Activated CD8-positive, alpha-beta memory T cell treated with anti-CD3 and anti-CD28 coated beads, Interleukin-2, amount 10 ng/mL, durations not matched to agents 7 days and 5 days (primary cell): Measurements from ENCODE around the gene CMSS1. TPM values are rescaled to one million over a fixed set of nuclear protein-coding genes. Genes with fewer than 3 reads are reported as not detected.

ENCODE experiments used
- ATAC-seq: fragments of 150-1000 bp; cut with Tn5 transposase; one replicate; pipeline ENCODE4 v1.10.0; 2021; ENCODE audit warnings: moderate library complexity
- CTCF ChIA-PET: fragments of 350-600 bp; sonication (Branson Sonifier 250); formaldehyde crosslinking; loops from one replicate; lab custom pipeline; 2021; ENCODE audit warnings: antibody characterized with exemption; lab: Charles Lee
- DNase-seq: peaks from one replicate; pipeline ENCODE4 v3.0.0-alpha.2; 2020
- H3K27ac Mint-ChIP-seq: one replicate; pipeline ENCODE4 v1.8.0; 2021; ENCODE audit warnings: mild to moderate bottlenecking, mixed read lengths
- H3K27me3 Mint-ChIP-seq: one replicate; pipeline ENCODE4 v1.8.0; 2021; ENCODE audit warnings: mixed read lengths
- H3K36me3 Mint-ChIP-seq: one replicate; pipeline ENCODE4 v1.8.0; 2021; ENCODE audit warnings: mild to moderate bottlenecking, mixed read lengths
- H3K4me1 Mint-ChIP-seq: one replicate; pipeline ENCODE4 v1.8.0; 2021; ENCODE audit warnings: mixed read lengths
- H3K4me3 Mint-ChIP-seq: one replicate; pipeline ENCODE4 v1.8.0; 2021; ENCODE audit warnings: mild to moderate bottlenecking, moderate library complexity, mixed read lengths
- H3K9me3 Mint-ChIP-seq: one replicate; pipeline ENCODE4 v1.8.0; 2022; ENCODE audit warnings: low read depth, mixed read lengths
- total RNA-seq, 2 experiments: library from RNA; stranded (reverse); gene quantifications; one replicate each; pipeline ENCODE4 v1.2.3, GENCODE V29; 2021

CMSS1 gene
- total RNA-seq, 2 experiments from 2014 or later, result 57.2 to 57.5 TPM

GRCh38 chr3:100005665-100006393 lies 188.2 kb downstream of the CMSS1 start:
- Mint-ChIP-seq H3K27me3 (no peaks in the 10 kb centered on the region), H3K9me3 (no peaks in the 10 kb centered on the region), H3K4me3 (no peak overlapping the region), H3K4me1 (peaks cover 18% of the 10 kb centered on the region), H3K27ac (no peak overlapping the region), H3K36me3 (peaks cover 4% of the 10 kb centered on the region)
- no peak for ATAC-seq
- DNase-seq, result no peak
- CTCF ChIA-PET, result interaction anchor here (1.3 kb wide), 1 partner anchor 248 kb away, joined by 5 read pairs; no protein-coding TSS in a partner anchor

DNA sequence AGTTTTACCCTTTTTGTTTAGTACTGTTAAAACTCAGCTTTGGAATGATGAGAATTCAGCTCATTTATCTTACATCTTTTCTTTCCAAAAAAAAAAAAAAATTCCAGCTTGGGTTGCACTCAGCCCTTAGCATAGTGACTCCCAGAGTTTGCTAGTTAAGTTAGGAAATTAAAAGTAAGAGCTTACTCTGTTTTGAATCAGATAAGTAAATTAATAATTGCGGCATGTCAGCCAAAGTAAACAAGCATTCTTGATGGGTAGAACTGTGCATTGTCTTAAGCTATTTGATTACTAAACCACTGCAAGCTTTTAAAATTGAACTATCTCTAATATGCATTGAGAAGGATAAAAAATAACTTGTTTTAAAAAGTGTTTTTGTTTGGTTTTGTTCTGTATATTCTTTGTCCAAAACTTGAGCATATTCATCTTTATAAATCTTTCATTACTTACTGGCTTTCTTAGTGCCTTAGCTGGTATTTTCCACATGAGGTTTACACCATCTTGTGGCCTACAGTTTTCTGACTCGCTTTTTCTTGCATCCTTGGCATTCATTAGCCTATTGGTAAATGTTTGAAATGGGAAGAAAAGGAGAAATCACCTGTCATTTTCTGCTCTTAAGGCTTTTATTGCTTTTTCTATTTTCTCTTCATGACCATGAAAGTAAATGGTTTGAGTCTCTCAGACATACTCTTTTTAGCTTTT lies 189.1 kb downstream of the CMSS1 start:
- Mint-ChIP-seq H3K4me1 (peaks cover 18% of the 10 kb centered on the region), H3K4me3 (no peak overlapping the region), H3K36me3 (peaks cover 6% of the 10 kb centered on the region), H3K9me3 (no peaks in the 10 kb centered on the region), H3K27ac (no peak overlapping the region), H3K27me3 (no peaks in the 10 kb centered on the region)
- DNase-seq (no peak), ATAC-seq (no peak)
- CTCF ChIA-PET, result interaction anchor here (0.9 to 1.3 kb wide), 2 partner anchors 175 to 247 kb away, joined by 3 to 5 read pairs; no protein-coding TSS in a partner anchor

DNA sequence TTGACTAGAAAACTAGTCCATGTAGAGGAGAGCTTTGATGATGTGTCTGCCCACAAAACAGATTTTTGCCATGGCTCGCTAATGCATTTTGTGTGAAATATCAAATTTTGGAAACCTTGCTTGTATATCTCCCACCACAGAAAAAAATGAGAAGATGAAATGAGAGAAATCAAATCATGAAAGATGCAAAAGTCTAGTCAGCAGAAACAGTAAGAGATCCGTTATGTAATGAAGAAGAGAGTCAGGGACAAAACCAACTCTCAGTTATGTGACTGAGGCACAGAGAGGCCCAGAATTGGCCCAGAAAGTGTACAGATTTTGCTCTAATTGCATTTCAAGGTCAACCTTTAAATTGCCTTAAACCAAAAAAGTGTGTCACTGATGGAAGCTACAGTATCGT lies 189.7 kb downstream of the CMSS1 start:
- CTCF ChIA-PET, result interaction anchor here (0.9 to 1.3 kb wide), 2 partner anchors 175 to 247 kb away, joined by 3 to 5 read pairs; no protein-coding TSS in a partner anchor
- Mint-ChIP-seq H3K4me3 (no peak overlapping the region), H3K27me3 (no peaks in the 10 kb centered on the region), H3K9me3 (no peaks in the 10 kb centered on the region), H3K4me1 (peaks cover 18% of the 10 kb centered on the region), H3K27ac (no peak overlapping the region), H3K36me3 (peaks cover 6% of the 10 kb centered on the region)
- no peak for DNase-seq
- ATAC-seq, result no peak

GRCh38 chr3:100008081-100008698 lies 190.5 kb downstream of the CMSS1 start:
- ATAC-seq, result no peak
- Mint-ChIP-seq H3K27ac (no peak overlapping the region), H3K36me3 (peaks cover 6% of the 10 kb centered on the region)

GRCh38 chr3:100009276-100010086 lies 191.8 kb downstream of the CMSS1 start:
- CTCF ChIA-PET, result interaction anchor here (0.9 kb wide), 1 partner anchor 65 kb away, joined by 3 read pairs; no protein-coding TSS in a partner anchor
- ATAC-seq, result no peak
- H3K9me3 Mint-ChIP-seq, result no peaks in the 10 kb centered on the region

More at GRCh38 chr3:100008081-100008698, 190.5 kb downstream of the CMSS1 start:
- DNase-seq, result no peak
- Mint-ChIP-seq H3K9me3 (no peaks in the 10 kb centered on the region), H3K4me1 (peaks cover 15% of the 10 kb centered on the region), H3K27me3 (no peaks in the 10 kb centered on the region), H3K4me3 (no peak overlapping the region)
- CTCF ChIA-PET, result no interaction called here

DNA sequence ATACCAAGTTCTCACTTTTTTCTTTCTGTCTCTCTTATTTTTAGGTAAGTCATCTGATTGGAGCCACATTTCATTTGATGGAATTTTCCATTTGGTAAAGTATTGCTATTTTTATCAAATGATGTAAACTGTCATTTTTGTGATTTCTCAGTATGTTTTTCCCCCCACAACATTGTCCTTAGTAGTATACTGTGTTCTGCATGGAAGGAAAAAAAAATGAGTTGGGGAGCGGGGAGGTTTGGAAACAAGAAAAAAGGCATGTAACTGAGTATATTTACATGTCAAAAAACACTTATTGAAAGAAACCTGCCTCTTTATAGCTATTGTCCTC lies 192.4 kb downstream of the CMSS1 start:
- peaks cover 2% of the 10 kb centered on the region for H3K9me3 Mint-ChIP-seq
- no peak for ATAC-seq
- no peaks in the 10 kb centered on the region for H3K27me3 Mint-ChIP-seq
- no peak overlapping the region for H3K27ac Mint-ChIP-seq
- CTCF ChIA-PET, result no interaction called here
- DNase-seq, result no peak
- peaks cover 9% of the 10 kb centered on the region for H3K4me1 Mint-ChIP-seq
- peaks cover 15% of the 10 kb centered on the region for H3K36me3 Mint-ChIP-seq
- H3K4me3 Mint-ChIP-seq, result no peak overlapping the region

More at GRCh38 chr3:100009276-100010086, 191.8 kb downstream of the CMSS1 start:
- Mint-ChIP-seq H3K36me3 (peaks cover 11% of the 10 kb centered on the region), H3K4me3 (no peak overlapping the region), H3K4me1 (peaks cover 15% of the 10 kb centered on the region), H3K27me3 (no peaks in the 10 kb centered on the region), H3K27ac (no peak overlapping the region)
- no peak for DNase-seq

- Mint-ChIP-seq H3K4me3 (no peak overlapping the region), H3K9me3 (peaks cover 3% of the 10 kb centered on the region), H3K36me3 (peaks cover 20% of the 10 kb centered on the region), H3K27ac (no peak overlapping the region), H3K27me3 (no peaks in the 10 kb centered on the region), H3K4me1 (peaks cover under 1% of the 10 kb centered on the region)
- DNase-seq (no peak), ATAC-seq (no peak)
- CTCF ChIA-PET, result no interaction called here
Measured at GRCh38 chr3:100018806-100019205, 201.1 kb downstream of the CMSS1 start.

GRCh38 chr3:100019719-100020118 lies 202.1 kb downstream of the CMSS1 start:
- Mint-ChIP-seq H3K4me1 (no peaks in the 10 kb centered on the region), H3K27me3 (no peaks in the 10 kb centered on the region), H3K4me3 (no peak overlapping the region), H3K27ac (no peak overlapping the region), H3K9me3 (peaks cover 3% of the 10 kb centered on the region), H3K36me3 (peaks cover 15% of the 10 kb centered on the region)
- CTCF ChIA-PET, result interaction anchor here (2.3 kb wide), 1 partner anchor 234 kb away, joined by 5 read pairs; no protein-coding TSS in a partner anchor
- DNase-seq, result no peak
- no peak for ATAC-seq

- Mint-ChIP-seq H3K27me3 (no peaks in the 10 kb centered on the region), H3K4me3 (no peak overlapping the region), H3K27ac (no peak overlapping the region), H3K9me3 (no peaks in the 10 kb centered on the region), H3K36me3 (peaks cover 8% of the 10 kb centered on the region), H3K4me1 (no peaks in the 10 kb centered on the region)
- DNase-seq (no peak), ATAC-seq (no peak)
- CTCF ChIA-PET, result interaction anchor here (0.9 to 2.3 kb wide), 2 partner anchors 189 to 233 kb away, joined by 3 to 5 read pairs; no protein-coding TSS in a partner anchor
Measured at GRCh38 chr3:100020876-100021644, 203.4 kb downstream of the CMSS1 start.

GRCh38 chr3:100022506-100022905 lies 204.8 kb downstream of the CMSS1 start:
- H3K27ac Mint-ChIP-seq, result no peak overlapping the region
- ATAC-seq, result no peak
- DNase-seq, result no peak
- H3K4me3 Mint-ChIP-seq, result no peak overlapping the region
- no peaks in the 10 kb centered on the region for H3K9me3 Mint-ChIP-seq
- CTCF ChIA-PET, result no interaction called here
- H3K36me3 Mint-ChIP-seq, result peaks cover 2% of the 10 kb centered on the region
- no peaks in the 10 kb centered on the region for H3K4me1 Mint-ChIP-seq
- no peaks in the 10 kb centered on the region for H3K27me3 Mint-ChIP-seq

GRCh38 chr3:100023150-100023549 lies 205.5 kb downstream of the CMSS1 start:
- Mint-ChIP-seq H3K4me1 (no peaks in the 10 kb centered on the region), H3K27ac (no peak overlapping the region), H3K36me3 (peaks cover 2% of the 10 kb centered on the region), H3K27me3 (no peaks in the 10 kb centered on the region), H3K9me3 (no peaks in the 10 kb centered on the region), H3K4me3 (no peak overlapping the region)
- DNase-seq (no peak), ATAC-seq (no peak)
- CTCF ChIA-PET, result no interaction called here

GRCh38 chr3:100023595-100023994 lies 205.9 kb downstream of the CMSS1 start:
- Mint-ChIP-seq H3K9me3 (no peaks in the 10 kb centered on the region), H3K27me3 (no peaks in the 10 kb centered on the region), H3K4me1 (no peaks in the 10 kb centered on the region), H3K36me3 (peaks cover 2% of the 10 kb centered on the region), H3K27ac (no peak overlapping the region), H3K4me3 (no peak overlapping the region)
- CTCF ChIA-PET, result no interaction called here
- no peak for ATAC-seq
- DNase-seq, result no peak
